Measurements from ENCODE around the gene STAT3.

DNA sequence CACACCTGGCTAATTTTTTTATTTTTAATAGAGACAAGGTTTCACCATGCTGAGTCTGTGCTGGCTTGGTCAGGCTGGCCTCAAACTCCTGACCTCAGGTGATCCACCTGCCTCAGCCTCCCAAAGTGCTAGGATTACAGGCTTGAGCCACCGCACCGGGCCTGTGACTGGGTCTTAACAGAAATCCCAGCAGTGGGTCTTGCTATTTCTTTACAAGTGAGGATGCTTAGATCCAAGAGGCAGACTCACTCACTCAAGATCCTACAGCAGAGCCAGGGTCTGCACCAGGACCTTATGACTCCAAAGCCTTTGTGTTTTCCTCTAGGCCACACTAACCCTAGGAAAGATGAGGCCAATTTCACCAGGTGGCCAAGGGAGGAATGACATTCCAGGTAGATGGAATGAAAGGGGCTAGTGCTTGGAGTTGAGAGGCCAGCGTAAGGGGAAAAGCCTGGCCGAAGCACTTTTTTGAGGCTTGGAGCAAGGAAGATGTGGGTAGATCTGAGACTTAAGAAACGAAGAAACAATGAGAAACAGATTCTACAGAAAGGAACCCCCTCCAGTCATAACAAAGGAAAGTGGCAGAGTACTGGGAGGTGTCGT is 105.7 kb downstream of the STAT3 start:
- TF ChIP-seq POLR2AphosphoS5 (IDR thresholded peaks at IDR 0.05; ENCODE audit: borderline replicate concordance, low read depth, low read length) = no peak
- no peak for TF ChIP-seq EZH2 (IDR thresholded peaks at IDR 0.05)
- no peak for TF ChIP-seq FOXP2 (optimal IDR thresholded peaks at IDR 0.05; ENCODE audit: control extremely low read depth, extremely low read length, insufficient read depth)

Measured in SK-N-MC (cell line).